ENCODE measurements around the gene ATIC.

ATIC gene

GRCh38 chr2:215361211-215361875 is 49.5 kb downstream of the ATIC start:
- no peak for DNase-seq (ENCODE audit: low read depth in 3 of 3)

GRCh38 chr2:215361876-215362561 is 50.2 kb downstream of the ATIC start:
- no peak for DNase-seq (ENCODE audit: low read depth in 3 of 3)

GRCh38 chr2:215362562-215362904 is 50.7 kb downstream of the ATIC start:
- no peak for DNase-seq (ENCODE audit: low read depth in 3 of 3)

- no peak for DNase-seq (ENCODE audit: low read depth in 3 of 3)
Measured at GRCh38 chr2:215363039-215363438, 51.2 kb downstream of the ATIC start.

GRCh38 chr2:215363461-215364156 is 51.8 kb downstream of the ATIC start:
- no peak for DNase-seq (ENCODE audit: low read depth in 3 of 3)

GRCh38 chr2:215364157-215365155 is 52.6 kb downstream of the ATIC start:
- DNase-seq (ENCODE audit: low read depth in 3 of 3), result no peak

GRCh38 chr2:215365184-215365658 is 53.4 kb downstream of the ATIC start:
- no peak for DNase-seq (ENCODE audit: low read depth in 3 of 3)

GRCh38 chr2:215366440-215367032 is 54.7 kb downstream of the ATIC start:
- no peak for DNase-seq (ENCODE audit: low read depth in 3 of 3)

- no peak for DNase-seq (ENCODE audit: low read depth in 3 of 3)
Measured at GRCh38 chr2:215367662-215368492, 56.0 kb downstream of the ATIC start.

- DNase-seq (ENCODE audit: low read depth in 3 of 3), result no peak
Measured at GRCh38 chr2:215368493-215368809, 56.6 kb downstream of the ATIC start.

- no peak for DNase-seq (ENCODE audit: low read depth in 3 of 3)
Measured at GRCh38 chr2:215369181-215369760, 57.4 kb downstream of the ATIC start.

GRCh38 chr2:215370112-215370965 is 58.5 kb downstream of the ATIC start:
- DNase-seq (ENCODE audit: low read depth in 3 of 3), result no peak

GRCh38 chr2:215371915-215372897 is 60.3 kb downstream of the ATIC start:
- no peak for DNase-seq (ENCODE audit: low read depth in 3 of 3)

GRCh38 chr2:215372968-215373649 is 61.2 kb downstream of the ATIC start:
- no peak for DNase-seq (ENCODE audit: low read depth in 3 of 3)

- DNase-seq (ENCODE audit: low read depth in 3 of 3), result no peak
Measured at GRCh38 chr2:215374002-215374401, 62.1 kb downstream of the ATIC start.

GRCh38 chr2:215374642-215375466 is 63.0 kb downstream of the ATIC start:
- DNase-seq (ENCODE audit: low read depth in 3 of 3), result no peak

- no peak for DNase-seq (ENCODE audit: low read depth in 3 of 3)
Measured at GRCh38 chr2:215375467-215375830, 63.6 kb downstream of the ATIC start.

All from stimulated activated CD4-positive, alpha-beta T cell treated with anti-CD3 and anti-CD28 coated beads, TNF-alpha, amount 100 ng/mL, for 24 hours (primary cell).